DND-41 (cell line): Measurements from ENCODE around the gene ATXN2.

ENCODE experiments used
- ATAC-seq: fragments of 200-7000 bp; cut with Tn5 transposase; 3 replicates; pipeline ENCODE4 v1.9.1; 2021; ENCODE audit warnings: low read depth; ENCODE audit not compliant: insufficient read depth
- DNase-seq: peaks from one replicate; pipeline ENCODE4 v3.0.0-alpha.2; 2020
- H2AFZ ChIP-seq: 2 replicates; pipeline ENCODE4 v1.6.0; 2012; ENCODE audit warnings: low read depth, low read length
- H3K27ac ChIP-seq: 2 replicates; pipeline ENCODE4 v1.5.1; 2012; ENCODE audit warnings: low read length, inconsistent platforms
- H3K27me3 ChIP-seq: fragments of 200-600 bp; sonication (generic); 2 replicates; pipeline ENCODE4 v1.6.0; 2012; ENCODE audit warnings: low read length, mild to moderate bottlenecking, inconsistent platforms; ENCODE audit not compliant: insufficient read depth, poor library complexity
- H3K36me3 ChIP-seq: 2 replicates; pipeline ENCODE4 v1.5.1; 2012; ENCODE audit warnings: low read length, inconsistent platforms; ENCODE audit not compliant: insufficient read depth
- H3K4me1 ChIP-seq: 2 replicates; pipeline ENCODE4 v1.5.1; 2012; ENCODE audit warnings: mild to moderate bottlenecking, low read length; ENCODE audit not compliant: insufficient read depth
- H3K4me2 ChIP-seq: 2 replicates; pipeline ENCODE4 v1.6.0; 2012; ENCODE audit warnings: mild to moderate bottlenecking, moderate library complexity, low read length, inconsistent platforms; ENCODE audit not compliant: insufficient read depth
- H3K4me3 ChIP-seq, 2 experiments: fragments of 200-600 bp in 1 of 2; shearing (Covaris generic) in 1 of 2; 2 replicates each; pipeline ENCODE4 v1.5.1; 2012 to 2016; ENCODE audit warnings: inconsistent platforms in 2 of 2, low read length in 2 of 2, mild to moderate bottlenecking in 2 of 2, low read depth in 1 of 2, moderate library complexity in 1 of 2
- H3K79me2 ChIP-seq: 2 replicates; pipeline ENCODE4 v1.6.0; 2012; ENCODE audit warnings: low read length, inconsistent platforms; ENCODE audit not compliant: insufficient read depth
- H3K9ac ChIP-seq: 2 replicates; pipeline ENCODE4 v1.6.0; 2012; ENCODE audit warnings: low read depth, mild to moderate bottlenecking, inconsistent platforms, low read length, moderate library complexity
- H3K9me3 ChIP-seq: 2 replicates; pipeline ENCODE4 v1.5.1; 2012; ENCODE audit warnings: low read length, moderate library complexity, mild to moderate bottlenecking, inconsistent platforms; ENCODE audit not compliant: insufficient read depth, severe bottlenecking
- H4K20me1 ChIP-seq: 2 replicates; pipeline ENCODE4 v1.6.0; 2012; ENCODE audit warnings: low read length; ENCODE audit not compliant: insufficient read depth
- CTCF ChIP-seq: IDR thresholded peaks from 2 replicates; pipeline ENCODE4 v1.5.1; 2012; ENCODE audit warnings: borderline replicate concordance, low read length, moderate library complexity, mild to moderate bottlenecking; ENCODE audit not compliant: poor library complexity, severe bottlenecking; ENCODE audit errors: extremely low read depth
- EZH2 ChIP-seq: IDR thresholded peaks from 3 replicates; pipeline ENCODE4 v1.6.1; 2012; ENCODE audit warnings: borderline replicate concordance, low read depth, mild to moderate bottlenecking, moderate library complexity, low read length, inconsistent platforms; ENCODE audit not compliant: severe bottlenecking

ATXN2 gene

DNA sequence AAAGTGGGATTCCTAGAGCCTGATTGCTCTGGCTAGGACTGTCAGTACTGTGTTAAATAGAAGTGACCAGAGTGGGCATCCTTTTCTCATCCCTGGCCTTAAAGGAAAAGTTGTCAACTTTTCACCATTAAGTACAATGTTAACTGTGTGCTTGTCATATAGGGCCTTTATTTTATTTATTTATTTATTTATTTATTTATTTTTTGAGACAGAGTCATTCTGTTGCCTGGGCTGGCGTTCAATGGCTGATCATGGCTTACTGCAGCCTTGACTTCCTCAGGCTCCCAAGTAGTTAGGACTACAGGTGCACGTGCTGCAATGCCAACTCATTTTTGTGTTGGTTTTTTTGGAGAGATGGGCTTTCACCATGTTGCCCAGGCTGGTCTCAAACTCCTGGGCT, 181.8 kb downstream of the ATXN2 start:
- peaks cover 25% of the 10 kb centered on the region for H4K20me1 ChIP-seq
- no peaks in the 10 kb centered on the region for H3K4me1 ChIP-seq
- no peak overlapping the region for H2AFZ ChIP-seq
- ATAC-seq (no peak), DNase-seq (no peak)
- no peak overlapping the region for H3K4me2 ChIP-seq
- H3K27ac ChIP-seq = no peak overlapping the region
- H3K36me3 ChIP-seq = peaks cover 39% of the 10 kb centered on the region
- no peaks in the 10 kb centered on the region for H3K27me3 ChIP-seq
- H3K9ac ChIP-seq = no peak overlapping the region
- TF ChIP-seq CTCF (no peak), EZH2 (no peak)
- peaks cover 57% of the 10 kb centered on the region for H3K79me2 ChIP-seq
- no peaks in the 10 kb centered on the region for H3K9me3 ChIP-seq
- H3K4me3 ChIP-seq = no peak overlapping the region

GRCh38 chr12:111414711-111415252, 184.3 kb downstream of the ATXN2 start:
- H3K9ac ChIP-seq = no peak overlapping the region
- no peak overlapping the region for H2AFZ ChIP-seq
- TF ChIP-seq EZH2 (no peak), CTCF (no peak)
- ATAC-seq = no peak
- no peaks in the 10 kb centered on the region for H3K9me3 ChIP-seq
- peaks cover 19% of the 10 kb centered on the region for H3K36me3 ChIP-seq
- 0 out of 2 replicates have a peak, but pooled peaks cover 3% of the 10 kb centered on the region for H3K4me1 ChIP-seq
- peaks cover 76% of the 10 kb centered on the region for H3K79me2 ChIP-seq
- DNase-seq = no peak
- H3K27me3 ChIP-seq = no peaks in the 10 kb centered on the region
- H3K4me3 ChIP-seq = no peak overlapping the region
- H3K4me2 ChIP-seq = no peak overlapping the region
- no peak overlapping the region for H3K27ac ChIP-seq
- peaks cover 50% of the 10 kb centered on the region for H4K20me1 ChIP-seq

GRCh38 chr12:111413442-111414086, 185.6 kb downstream of the ATXN2 start:
- no peak overlapping the region for H2AFZ ChIP-seq
- TF ChIP-seq CTCF = no peak
- no peak for TF ChIP-seq EZH2
- H3K36me3 ChIP-seq = peaks cover 9% of the 10 kb centered on the region
- H3K4me3 ChIP-seq = no peak overlapping the region
- DNase-seq = no peak
- ATAC-seq = no peak
- no peak overlapping the region for H3K9ac ChIP-seq
- H3K9me3 ChIP-seq = no peaks in the 10 kb centered on the region
- no peaks in the 10 kb centered on the region for H3K27me3 ChIP-seq
- peaks cover 59% of the 10 kb centered on the region for H4K20me1 ChIP-seq
- H3K4me1 ChIP-seq = peaks cover 12% of the 10 kb centered on the region; the same call in 1 of the 2 replicates
- H3K79me2 ChIP-seq = peaks cover 86% of the 10 kb centered on the region
- H3K4me2 ChIP-seq = no peak overlapping the region
- H3K27ac ChIP-seq = no peak overlapping the region
